ENCODE results near the gene EIF2AK2.

Gene EIF2AK2

DNA sequence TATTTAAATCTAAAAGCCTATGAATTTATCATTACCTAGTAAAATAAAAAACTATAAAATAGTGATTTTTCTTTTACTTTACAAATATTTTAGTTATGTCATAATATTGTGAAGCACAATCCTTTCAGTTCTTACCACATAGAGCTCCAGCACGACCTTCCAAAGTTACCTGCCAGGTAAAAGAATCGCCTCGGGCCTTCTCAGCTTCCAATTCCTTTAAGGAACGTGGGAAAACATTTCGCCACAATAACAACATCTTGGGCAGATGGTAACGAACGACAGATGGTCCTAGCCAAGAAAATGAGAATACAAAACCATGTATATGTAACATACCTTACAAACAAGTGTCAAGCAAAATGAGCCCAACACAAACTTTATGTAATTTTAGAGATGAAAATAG is 96.3 kb downstream of the EIF2AK2 start:
- peak overlapping the region; percentile 34 for H3K27ac Mint-ChIP-seq

DNA sequence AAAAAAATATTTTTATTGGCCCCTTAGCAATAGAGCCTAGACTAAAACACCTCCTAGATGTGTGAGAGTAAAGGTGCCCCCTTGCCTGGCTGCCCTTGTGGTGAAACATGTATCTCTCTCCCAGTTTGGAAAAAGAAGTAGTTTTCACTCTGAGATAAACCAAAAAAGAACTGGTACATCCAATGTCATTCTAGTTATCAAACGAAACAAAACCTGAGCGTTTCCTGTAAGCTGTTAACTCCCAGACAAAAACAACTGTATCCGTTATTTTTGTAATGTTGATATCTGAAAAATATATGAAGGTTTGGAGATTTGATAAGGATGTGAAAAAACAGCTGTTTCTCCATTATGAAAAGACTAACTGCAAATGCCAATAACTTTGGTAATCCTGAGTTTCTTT is 96.9 kb downstream of the EIF2AK2 start:
- H3K4me3 Mint-ChIP-seq: no peak overlapping the region
- DNase-seq: no peak
- H3K9me3 Mint-ChIP-seq: no peaks in the 10 kb centered on the region
- peaks cover 2% of the 10 kb centered on the region for H3K4me1 Mint-ChIP-seq (ENCODE audit: low read depth)
- H3K27me3 Mint-ChIP-seq: no peaks in the 10 kb centered on the region
- peaks cover 79% of the 10 kb centered on the region for H3K36me3 Mint-ChIP-seq (ENCODE audit: low read depth)
- no peak overlapping the region for H3K27ac Mint-ChIP-seq

More for the DNA sequence above, 96.3 kb downstream of the EIF2AK2 start:
- Mint-ChIP-seq H3K4me1 (ENCODE audit: low read depth) (peaks cover 2% of the 10 kb centered on the region), H3K36me3 (ENCODE audit: low read depth) (peaks cover 80% of the 10 kb centered on the region), H3K9me3 (no peaks in the 10 kb centered on the region), H3K4me3 (no peak overlapping the region), H3K27me3 (no peaks in the 10 kb centered on the region)
- DNase-seq: no peak

DNA sequence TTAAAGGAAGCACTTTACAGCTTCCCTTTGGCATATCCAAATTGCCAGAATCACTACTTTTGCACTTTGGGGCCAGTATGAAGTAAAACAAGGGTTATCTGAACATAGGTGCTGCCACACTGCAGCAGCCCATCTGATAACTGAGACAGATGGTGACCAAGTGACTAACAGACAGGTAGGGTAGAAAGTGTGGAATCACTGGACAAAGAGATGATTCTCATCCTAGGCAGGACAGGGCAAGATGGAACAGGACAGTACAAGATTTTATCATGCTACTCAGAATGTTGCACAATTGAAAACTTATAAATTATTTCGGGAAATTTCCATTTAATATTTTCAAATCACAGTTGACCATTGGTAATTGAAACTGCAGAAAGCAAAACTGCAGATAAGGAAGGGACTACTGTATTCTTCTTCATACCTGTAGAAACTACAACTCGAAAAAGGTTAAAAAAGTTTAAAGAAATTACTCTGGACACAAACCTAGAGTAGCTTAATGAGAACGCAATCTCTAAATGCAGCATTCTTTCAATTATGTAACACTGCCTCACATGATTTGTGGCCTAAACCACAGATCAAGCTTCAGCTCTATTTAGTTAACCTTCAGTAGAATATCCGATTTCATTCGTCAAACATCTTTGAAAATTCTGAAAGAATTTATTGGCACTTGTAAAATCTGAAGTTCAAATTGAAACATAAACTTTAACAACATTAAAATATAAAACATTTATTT is 104.0 kb downstream of the EIF2AK2 start:
- Mint-ChIP-seq H3K9me3 (no peaks in the 10 kb centered on the region), H3K36me3 (ENCODE audit: low read depth) (peaks cover 76% of the 10 kb centered on the region)

More for the DNA sequence above, 104.0 kb downstream of the EIF2AK2 start:
- DNase-seq: no peak
- Mint-ChIP-seq H3K4me1 (ENCODE audit: low read depth) (no peaks in the 10 kb centered on the region), H3K27me3 (no peaks in the 10 kb centered on the region), H3K4me3 (no peak overlapping the region), H3K27ac (no peak overlapping the region)
